ENCODE data around the gene MAPRE2.
"Not testable (repeated sequence)": the region's sequence is repeated elsewhere in the genome, so short reads cannot be mapped to it uniquely, and the experiment has no call there.

MAPRE2 gene

GRCh38 chr18:35123811-35124210 is 82.6 kb downstream of the MAPRE2 start:
- no peak for DNase-seq (ENCODE audit: low spot score)

DNA sequence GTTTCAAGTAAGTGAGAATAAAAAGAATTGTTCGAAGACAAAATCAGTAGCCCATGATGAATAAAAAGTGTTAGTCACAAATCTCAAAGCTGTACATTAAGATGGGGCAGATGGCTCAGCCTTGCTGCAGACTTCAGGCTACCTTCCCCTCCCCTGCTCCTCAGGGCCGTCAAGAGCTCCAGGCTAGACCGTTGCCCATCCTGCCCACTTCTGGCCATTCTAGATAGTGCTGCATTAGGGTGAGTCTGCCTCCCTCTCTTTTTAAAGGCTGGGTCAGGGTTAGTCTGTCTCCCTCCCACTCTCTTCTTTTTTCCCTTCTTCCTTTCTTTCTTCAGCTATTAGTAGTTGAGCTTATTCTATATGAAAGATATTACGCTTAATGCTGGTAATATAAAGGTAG is 86.0 kb downstream of the MAPRE2 start:
- DNase-seq (ENCODE audit: low spot score): no peak

DNA sequence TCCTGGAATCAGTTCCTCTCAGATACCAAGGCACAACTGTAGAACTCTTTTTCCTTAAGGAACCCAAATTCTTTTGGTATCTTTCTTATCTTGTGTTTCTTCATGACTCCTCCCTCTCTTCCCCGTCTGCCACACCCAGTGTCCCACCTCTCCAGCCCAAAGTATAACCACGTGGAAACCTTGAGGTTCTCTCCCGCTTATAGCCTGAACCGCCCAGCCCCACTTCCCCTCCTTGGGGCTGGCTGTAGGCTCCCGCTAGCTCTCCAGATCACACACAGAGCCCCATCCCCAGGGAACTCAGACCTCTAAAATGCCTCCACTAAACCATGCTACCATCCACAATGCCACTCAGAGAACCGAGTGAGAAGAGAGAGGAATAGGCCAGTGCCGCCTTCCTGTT is 87.5 kb downstream of the MAPRE2 start:
- DNase-seq (ENCODE audit: low spot score): no peak

GRCh38 chr18:35130236-35130635 is 89.0 kb downstream of the MAPRE2 start:
- no peak for DNase-seq (ENCODE audit: low spot score)

DNA sequence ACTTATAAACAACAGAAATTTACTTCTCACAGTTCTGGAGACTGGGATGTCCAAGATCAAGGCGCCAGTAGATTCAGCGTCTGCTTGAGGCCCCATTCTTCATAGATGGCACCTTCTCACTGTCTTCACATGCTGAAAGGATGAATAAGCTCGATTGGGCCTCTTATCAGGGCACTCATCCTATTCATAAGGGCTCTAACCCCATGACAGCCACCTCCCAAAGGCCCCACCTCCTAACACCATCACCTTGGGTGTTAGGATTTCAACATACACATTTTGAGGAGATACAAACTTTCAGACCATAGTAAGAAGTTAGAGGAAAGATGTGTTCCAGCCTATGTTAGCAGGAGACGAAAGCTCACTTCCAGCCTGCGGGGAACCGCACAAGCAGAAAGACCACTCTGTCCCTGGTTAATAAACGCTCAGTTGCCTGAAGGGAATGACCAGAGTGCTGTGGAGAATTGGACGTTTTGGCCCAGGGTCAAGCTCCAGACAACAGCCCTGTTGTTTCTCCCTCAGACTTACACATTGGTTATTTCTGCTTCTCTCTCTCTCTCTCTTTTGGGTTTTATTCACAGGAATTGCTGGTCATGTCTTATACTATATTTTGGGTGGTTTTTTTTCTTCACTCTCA is 90.3 kb downstream of the MAPRE2 start:
- no peak for DNase-seq (ENCODE audit: low spot score)

GRCh38 chr18:35132021-35132902 is 91.0 kb downstream of the MAPRE2 start:
- DNase-seq (ENCODE audit: low spot score): no peak

GRCh38 chr18:35134190-35134730 is 93.0 kb downstream of the MAPRE2 start:
- no peak for DNase-seq (ENCODE audit: low spot score)

DNA sequence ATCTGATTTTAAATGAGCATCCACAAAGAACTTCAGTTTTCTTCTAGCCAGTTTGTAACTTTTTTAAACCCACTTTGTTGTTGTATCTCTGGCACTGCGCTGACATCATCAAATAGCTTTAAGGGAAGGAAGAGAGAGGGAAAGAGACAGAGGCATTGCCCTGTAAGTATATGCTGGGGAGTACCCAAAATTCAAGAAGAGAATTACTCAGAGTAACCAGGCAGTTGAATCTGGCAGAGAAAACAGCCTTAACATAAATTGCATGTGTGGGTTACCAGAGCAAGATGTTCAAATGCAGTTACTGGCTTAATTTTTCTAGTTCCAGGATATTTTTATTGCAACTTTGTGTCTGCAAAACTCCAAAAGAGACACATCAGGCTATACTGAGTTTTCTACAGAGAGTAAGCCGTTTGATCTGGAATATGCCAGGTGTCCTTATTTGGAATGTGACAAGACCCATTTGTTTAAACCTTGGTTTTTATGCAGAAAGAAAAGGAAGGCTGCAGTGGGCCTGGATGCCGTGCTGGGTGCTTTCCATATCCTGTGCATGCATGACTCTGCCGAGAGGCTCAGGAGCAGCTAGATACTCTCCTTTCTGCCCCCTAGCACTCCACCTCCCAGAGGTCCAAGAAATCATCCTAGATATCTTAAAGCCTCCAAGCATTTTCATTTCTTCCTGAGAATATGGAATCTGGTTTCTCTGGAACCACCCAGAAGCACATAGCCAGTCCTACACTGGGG is 93.7 kb downstream of the MAPRE2 start:
- DNase-seq (ENCODE audit: low spot score): no peak

- no peak for DNase-seq (ENCODE audit: low spot score)
Measured at GRCh38 chr18:35136248-35136647, 95.0 kb downstream of the MAPRE2 start.

GRCh38 chr18:35136885-35137284 is 95.7 kb downstream of the MAPRE2 start:
- DNase-seq (ENCODE audit: low spot score): no peak

DNA sequence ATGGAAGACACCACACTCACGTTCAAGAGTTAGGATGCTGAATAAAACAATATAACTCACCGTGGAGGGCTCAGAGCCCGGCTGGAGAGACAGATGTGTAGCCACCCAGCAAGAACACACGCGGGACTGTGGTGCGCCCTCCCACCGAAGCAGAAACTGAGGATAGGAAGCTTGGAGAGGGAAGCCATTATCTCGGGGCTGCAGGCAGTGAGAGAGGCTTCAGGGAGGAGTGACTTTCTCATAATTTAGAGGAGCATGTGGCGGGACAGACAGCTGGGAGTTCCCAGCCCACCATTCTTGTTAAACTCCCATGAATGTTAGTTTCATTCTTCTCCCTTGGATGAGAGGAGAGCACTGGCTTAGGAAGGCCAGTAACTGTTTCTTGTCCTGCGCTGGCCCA is 96.4 kb downstream of the MAPRE2 start:
- no peak for DNase-seq (ENCODE audit: low spot score)

DNA sequence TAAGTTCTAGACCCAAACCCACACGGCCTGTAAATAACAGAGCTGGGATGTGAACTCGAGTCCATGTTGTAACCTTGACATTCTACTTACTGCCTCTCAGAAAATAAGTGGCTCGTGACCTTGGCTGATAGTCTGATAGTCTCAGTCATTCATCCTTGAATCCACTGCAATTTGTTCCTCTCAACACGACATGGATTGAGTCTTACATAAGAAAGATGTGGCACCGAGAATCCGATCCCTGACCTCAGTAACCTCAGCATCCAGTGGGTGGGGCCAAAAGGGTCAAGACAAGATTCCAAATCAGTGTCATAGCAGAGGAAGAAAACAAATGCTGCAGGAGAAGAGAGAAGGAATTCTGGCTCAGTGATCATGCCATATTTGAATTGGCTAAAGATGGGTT is 97.6 kb downstream of the MAPRE2 start:
- no peak for DNase-seq (ENCODE audit: low spot score)

DNA sequence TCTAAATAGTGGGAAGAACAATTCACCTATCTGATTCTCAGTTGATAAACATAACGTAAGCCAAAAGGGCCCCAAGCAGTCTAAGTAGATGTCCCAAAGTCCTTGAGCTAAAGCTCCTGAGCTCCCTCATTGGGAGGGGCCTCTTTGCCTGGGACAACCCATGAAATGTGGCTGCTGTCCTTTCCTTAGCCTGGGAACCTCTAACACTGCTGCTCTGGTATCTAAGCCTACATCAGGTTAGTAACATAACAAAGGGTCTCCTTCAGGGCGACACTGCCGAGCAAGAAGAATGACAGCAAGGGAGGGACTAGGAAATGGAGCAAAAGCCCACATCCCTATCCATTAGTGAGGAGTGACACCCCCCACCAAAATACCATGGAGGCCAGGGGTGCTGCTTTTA is 98.3 kb downstream of the MAPRE2 start:
- no peak for DNase-seq (ENCODE audit: low spot score)

DNA sequence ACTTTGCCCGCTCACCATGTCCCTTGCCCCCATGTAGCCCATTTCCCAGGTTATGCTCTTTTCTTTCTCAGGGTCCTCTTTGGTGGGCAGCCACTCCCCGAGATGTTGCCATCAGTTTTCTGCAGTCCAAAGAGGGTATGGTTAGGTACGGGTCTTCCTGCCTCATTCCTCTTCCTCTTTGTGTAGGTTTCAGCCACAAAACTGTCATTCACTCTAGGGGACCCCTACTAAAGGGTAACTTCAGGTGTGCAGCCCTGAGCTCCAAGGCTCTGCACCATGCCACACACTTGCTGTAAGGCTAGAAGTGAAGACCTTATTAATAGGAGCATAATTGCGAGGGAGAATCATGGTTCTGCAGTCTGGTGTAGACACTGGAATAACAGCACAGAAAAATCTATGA is 99.9 kb downstream of the MAPRE2 start:
- no peak for DNase-seq (ENCODE audit: low spot score)

GRCh38 chr18:35141567-35142274 is 100.5 kb downstream of the MAPRE2 start:
- DNase-seq (ENCODE audit: low spot score): no peak

DNA sequence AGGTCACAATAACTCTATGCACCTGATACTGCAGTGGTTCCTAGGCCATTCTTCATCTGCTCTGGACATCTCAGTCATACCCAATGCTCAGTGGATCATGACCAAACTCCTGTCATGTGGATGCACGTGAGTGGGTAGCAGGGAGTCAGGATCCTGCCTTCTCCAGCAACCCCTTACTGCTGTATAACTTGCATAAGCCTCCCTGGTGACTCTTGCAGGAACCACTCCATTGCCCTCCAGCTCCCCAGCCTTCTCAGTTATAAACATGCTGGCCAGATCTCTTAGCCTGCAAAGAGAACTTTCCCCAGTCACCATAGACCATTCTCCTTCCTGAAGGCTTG is 101.0 kb downstream of the MAPRE2 start:
- DNase-seq (ENCODE audit: low spot score): no peak

GRCh38 chr18:35143622-35144596 is 102.7 kb downstream of the MAPRE2 start:
- DNase-seq (ENCODE audit: low spot score): peak; percentile 27

- DNase-seq (ENCODE audit: low spot score): no peak
Measured at GRCh38 chr18:35144698-35145097, 103.5 kb downstream of the MAPRE2 start.

DNA sequence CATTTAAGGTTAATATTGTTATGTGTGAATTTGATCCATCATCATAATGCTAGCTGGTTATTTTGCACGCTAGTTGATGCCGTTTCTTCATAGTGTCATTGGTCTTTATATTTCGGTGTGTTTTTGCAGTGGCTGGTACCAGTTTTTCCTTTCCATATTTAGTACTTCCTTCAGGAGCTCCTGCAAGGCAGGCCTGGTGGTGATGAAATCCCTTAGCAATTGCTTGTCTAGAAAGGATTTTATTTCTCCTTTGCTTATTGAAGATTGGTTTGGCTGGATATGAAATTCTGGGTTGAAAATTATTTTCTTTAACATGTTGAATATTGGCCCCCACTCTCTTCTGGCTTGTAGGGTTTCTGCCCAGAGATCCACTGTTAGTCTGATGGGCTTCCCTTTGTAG is 109.0 kb downstream of the MAPRE2 start:
- DNase-seq (ENCODE audit: low spot score): not testable (repeated sequence)

GRCh38 chr18:35153609-35154272 is 112.5 kb downstream of the MAPRE2 start:
- no peak for DNase-seq (ENCODE audit: low spot score)

All from CD4-positive, alpha-beta T cell treated with Interleukin-2 at 100 ng/mL for 4 hours (primary cell).